BE2C (cell line): ENCODE measurements around the gene OOSP1.
"Not testable (repeated sequence)": the region's sequence is repeated elsewhere in the genome, so short reads cannot be mapped to it uniquely, and the experiment has no call there.

ENCODE experiments used
- DNase-seq: peaks from one replicate; pipeline ENCODE4 v3.0.0-alpha.2; 2020
- H3K27me3 ChIP-seq: fragments of 250-450 bp; sonication (Bioruptor Pico); 2 replicates; pipeline ENCODE4 v1.5.1; 2020; ENCODE audit warnings: mild to moderate bottlenecking
- H3K36me3 ChIP-seq: fragments of 250-450 bp; sonication (Bioruptor Pico); 2 replicates; pipeline ENCODE4 v1.5.1; 2020; ENCODE audit warnings: mild to moderate bottlenecking
- H3K4me1 ChIP-seq: fragments of 250-450 bp; sonication (Bioruptor Pico); 2 replicates; pipeline ENCODE4 v1.5.1; 2020
- H3K4me3 ChIP-seq: 2 replicates; pipeline ENCODE4 v1.5.1; 2011; ENCODE audit warnings: low read depth, low read length
- H3K9me3 ChIP-seq: fragments of 250-450 bp; sonication (Bioruptor Pico); 2 replicates; pipeline ENCODE4 v1.5.1; 2020
- CTCF ChIP-seq: IDR thresholded peaks from 2 replicates; pipeline ENCODE4 v1.5.1; 2012; ENCODE audit warnings: mild to moderate bottlenecking, low read depth, low read length

The OOSP1 gene

DNA sequence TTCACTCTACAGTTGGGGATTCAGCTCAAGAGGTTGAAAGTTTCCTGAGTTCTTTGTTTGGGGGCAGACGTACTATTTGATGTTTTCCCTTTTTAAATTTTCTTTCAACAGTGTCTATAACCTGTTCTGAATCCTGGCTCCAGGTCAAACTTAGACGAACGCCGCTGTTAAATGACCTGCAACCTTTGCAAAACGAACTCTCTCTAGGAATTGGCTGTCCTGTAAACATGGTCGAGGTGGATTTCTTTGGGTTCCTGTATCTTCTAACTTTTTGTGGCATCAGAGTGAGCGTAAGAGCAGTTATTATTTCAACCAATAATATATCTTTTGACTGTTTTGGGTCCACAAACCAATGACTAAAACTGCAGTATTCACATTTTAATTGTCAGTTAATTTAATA, 27.2 kb downstream of the OOSP1 start:
- Histone ChIP-seq H3K36me3 (no peaks in the 10 kb centered on the region), H3K27me3 (no peaks in the 10 kb centered on the region), H3K4me1 (no peaks in the 10 kb centered on the region), H3K9me3 (no peaks in the 10 kb centered on the region), H3K4me3 (no peak overlapping the region)
- TF ChIP-seq CTCF = no peak
- no peak for DNase-seq

DNA sequence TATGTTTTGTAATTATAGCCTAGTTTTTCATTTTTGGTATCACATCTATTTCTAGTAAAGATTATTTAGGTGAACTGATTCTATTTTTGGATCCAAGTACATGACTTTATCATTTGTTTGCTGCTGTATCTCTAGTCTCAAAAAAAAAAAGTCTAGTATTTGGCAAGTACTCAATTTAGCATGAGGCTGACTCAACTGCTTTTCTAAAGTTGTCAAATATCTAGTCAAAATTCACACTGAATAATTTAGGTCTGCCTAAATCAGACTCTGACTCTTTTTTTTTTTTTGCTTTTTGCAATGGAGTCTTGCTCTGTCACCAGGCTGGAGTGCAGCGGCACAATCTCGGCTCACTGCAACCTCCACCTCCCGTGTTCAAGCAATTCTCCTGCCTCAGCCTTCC, 28.0 kb downstream of the OOSP1 start:
- H3K9me3 ChIP-seq = no peaks in the 10 kb centered on the region
- no peaks in the 10 kb centered on the region for H3K27me3 ChIP-seq
- no peak overlapping the region for H3K4me3 ChIP-seq
- TF ChIP-seq CTCF = no peak
- no peaks in the 10 kb centered on the region for H3K4me1 ChIP-seq
- no peak for DNase-seq
- H3K36me3 ChIP-seq = no peaks in the 10 kb centered on the region

- H3K27me3 ChIP-seq = no peaks in the 10 kb centered on the region
- DNase-seq = no peak
- H3K4me1 ChIP-seq = no peaks in the 10 kb centered on the region
- no peaks in the 10 kb centered on the region for H3K36me3 ChIP-seq
- no peaks in the 10 kb centered on the region for H3K9me3 ChIP-seq
- TF ChIP-seq CTCF = no peak
- H3K4me3 ChIP-seq = no peak overlapping the region
These were observed 29.6 kb downstream of the OOSP1 start for GRCh38 chr11:59967677-59968394.

DNA sequence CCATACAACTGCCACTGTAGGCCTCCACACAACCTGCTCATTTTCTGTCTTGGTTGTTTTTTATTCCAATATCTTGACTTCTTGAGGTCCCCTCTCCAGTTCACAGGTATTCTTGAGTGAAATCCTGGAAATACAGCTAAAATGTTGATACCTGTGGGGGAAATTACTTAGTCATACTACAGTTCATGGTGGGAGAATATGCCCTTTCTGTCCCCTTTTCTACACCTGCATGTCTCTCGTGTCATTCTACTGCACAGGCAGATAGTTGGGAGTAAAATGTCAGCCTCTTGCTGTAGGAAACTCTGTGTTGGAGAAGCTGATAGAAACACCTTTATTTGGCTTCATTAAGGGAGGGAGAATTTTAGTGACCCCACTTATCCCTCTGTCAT, 30.2 kb downstream of the OOSP1 start:
- no peak for TF ChIP-seq CTCF
- Histone ChIP-seq H3K36me3 (no peaks in the 10 kb centered on the region), H3K9me3 (no peaks in the 10 kb centered on the region), H3K4me1 (no peaks in the 10 kb centered on the region), H3K4me3 (no peak overlapping the region), H3K27me3 (no peaks in the 10 kb centered on the region)
- DNase-seq = no peak

DNA sequence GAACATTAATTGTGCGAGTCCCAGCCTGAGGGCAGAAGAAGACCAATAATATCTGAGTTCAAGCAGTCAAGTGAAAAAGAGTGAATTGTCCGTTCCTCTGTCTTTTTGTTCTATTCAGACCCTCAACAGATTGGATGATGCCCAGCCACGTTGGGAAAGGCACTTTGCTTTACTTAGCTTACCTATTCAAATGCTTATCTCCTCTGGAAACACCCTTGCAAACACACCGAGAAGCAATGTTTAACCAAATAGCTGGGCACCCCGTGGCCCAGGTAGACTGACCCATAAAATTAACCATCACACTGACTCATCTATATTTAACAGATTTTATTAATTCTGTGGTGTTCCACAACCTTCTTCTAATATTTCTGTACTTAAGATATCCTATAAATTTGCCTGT, 34.9 kb downstream of the OOSP1 start:
- no peak for TF ChIP-seq CTCF
- Histone ChIP-seq H3K27me3 (no peaks in the 10 kb centered on the region), H3K4me1 (no peaks in the 10 kb centered on the region), H3K36me3 (no peaks in the 10 kb centered on the region), H3K9me3 (no peaks in the 10 kb centered on the region), H3K4me3 (no peak overlapping the region)
- no peak for DNase-seq

GRCh38 chr11:59981106-59981770, 43.0 kb downstream of the OOSP1 start:
- no peak overlapping the region for H3K4me3 ChIP-seq
- no peaks in the 10 kb centered on the region for H3K36me3 ChIP-seq
- no peak for TF ChIP-seq CTCF
- DNase-seq = no peak
- H3K27me3 ChIP-seq = no peaks in the 10 kb centered on the region
- no peaks in the 10 kb centered on the region for H3K9me3 ChIP-seq
- no peaks in the 10 kb centered on the region for H3K4me1 ChIP-seq

DNA sequence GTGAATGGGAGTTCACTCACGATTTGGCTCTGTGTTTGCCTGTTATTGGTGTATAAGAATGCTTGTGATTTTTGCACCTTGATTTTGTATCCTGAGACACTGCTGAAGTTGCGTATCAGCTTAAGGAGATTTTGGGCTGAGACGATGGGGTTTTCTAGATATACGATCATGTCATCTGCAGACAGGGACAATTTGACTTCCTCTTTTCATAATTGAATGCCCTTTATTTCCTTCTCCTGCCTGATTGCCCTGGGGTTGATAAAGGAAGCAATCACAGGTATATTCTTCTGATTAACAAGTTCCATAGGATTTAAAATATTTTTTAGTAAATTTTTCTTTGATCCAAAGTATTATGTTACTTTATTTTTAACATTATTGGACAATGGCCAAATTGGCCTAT, 43.8 kb downstream of the OOSP1 start:
- not testable (repeated sequence) for H3K36me3 ChIP-seq, H3K27me3 ChIP-seq, H3K4me1 ChIP-seq, H3K9me3 ChIP-seq, H3K4me3 ChIP-seq, DNase-seq
